ENCODE measurements around the gene BNIP3. TPM values are rescaled to one million over a fixed set of nuclear protein-coding genes. Genes with fewer than 3 reads are reported as not detected.

BNIP3 gene
- total RNA-seq, 2 experiments from 2014 or later: 61.5 to 62.9 TPM

DNA sequence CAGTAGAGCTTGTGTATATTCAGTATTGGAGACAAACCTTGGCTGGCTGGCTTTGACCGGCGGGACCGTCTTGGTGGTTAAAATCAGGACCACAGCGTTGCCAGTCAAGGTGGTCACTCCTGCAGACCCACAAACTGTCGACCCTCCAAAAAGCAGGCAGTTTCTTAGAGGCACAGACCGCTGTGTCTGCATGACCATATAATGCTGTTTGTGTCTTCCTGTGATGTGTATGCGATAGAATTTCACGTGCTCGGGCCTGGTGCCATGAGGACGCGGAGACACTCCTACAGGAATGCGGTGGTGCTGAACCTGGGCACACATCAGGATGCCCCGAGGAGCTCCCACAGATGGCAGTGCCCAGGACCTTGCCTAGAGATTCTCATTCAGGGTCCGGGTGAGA is 34.8 kb downstream of the BNIP3 start:
- no peak for ATAC-seq
- H3K27me3 Mint-ChIP-seq (ENCODE audit: low read depth): no peaks in the 10 kb centered on the region
- H3K4me3 Mint-ChIP-seq: no peak overlapping the region
- H3K27ac Mint-ChIP-seq: no peak overlapping the region
- POLR2A ChIA-PET: no interaction called here
- peaks cover 54% of the 10 kb centered on the region for H3K36me3 Mint-ChIP-seq (ENCODE audit: low read depth)
- H3K9me3 Mint-ChIP-seq (ENCODE audit: insufficient read depth): no peaks in the 10 kb centered on the region
- CTCF ChIA-PET: interaction anchor here (1.1 to 1.5 kb wide), 2 partner anchors 25 to 61 kb away, joined by 3 to 4 read pairs; no protein-coding TSS in a partner anchor
- H3K4me1 Mint-ChIP-seq (ENCODE audit: low read depth): no peaks in the 10 kb centered on the region
- no peak for DNase-seq

DNA sequence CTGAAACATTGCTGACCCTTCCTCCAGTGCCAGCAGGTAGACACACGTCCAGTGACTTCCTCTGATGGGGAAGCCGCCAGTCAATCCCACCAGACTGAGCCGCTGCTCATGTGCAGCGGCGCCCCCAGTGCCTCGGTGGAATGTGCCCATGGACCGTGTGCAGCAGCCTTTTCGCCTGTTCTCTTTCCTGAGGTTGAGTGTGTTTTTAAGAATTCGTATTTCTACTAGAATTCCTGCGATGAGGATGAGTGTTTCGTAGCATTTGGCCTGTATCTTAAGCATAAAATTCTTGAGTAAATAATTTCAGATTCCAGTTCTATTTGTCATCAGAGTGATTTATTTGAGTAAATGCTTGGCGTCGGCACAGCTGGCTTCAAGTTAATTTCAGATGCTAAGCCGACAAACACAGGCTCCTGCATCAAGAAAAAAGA is 35.4 kb downstream of the BNIP3 start:
- ChIA-PET CTCF (no interaction called here), POLR2A (no interaction called here)
- ATAC-seq: no peak
- Mint-ChIP-seq H3K4me3 (no peak overlapping the region), H3K36me3 (ENCODE audit: low read depth) (peaks cover 54% of the 10 kb centered on the region), H3K9me3 (ENCODE audit: insufficient read depth) (no peaks in the 10 kb centered on the region), H3K4me1 (ENCODE audit: low read depth) (no peaks in the 10 kb centered on the region), H3K27me3 (ENCODE audit: low read depth) (no peaks in the 10 kb centered on the region), H3K27ac (no peak overlapping the region)
- no peak for DNase-seq

DNA sequence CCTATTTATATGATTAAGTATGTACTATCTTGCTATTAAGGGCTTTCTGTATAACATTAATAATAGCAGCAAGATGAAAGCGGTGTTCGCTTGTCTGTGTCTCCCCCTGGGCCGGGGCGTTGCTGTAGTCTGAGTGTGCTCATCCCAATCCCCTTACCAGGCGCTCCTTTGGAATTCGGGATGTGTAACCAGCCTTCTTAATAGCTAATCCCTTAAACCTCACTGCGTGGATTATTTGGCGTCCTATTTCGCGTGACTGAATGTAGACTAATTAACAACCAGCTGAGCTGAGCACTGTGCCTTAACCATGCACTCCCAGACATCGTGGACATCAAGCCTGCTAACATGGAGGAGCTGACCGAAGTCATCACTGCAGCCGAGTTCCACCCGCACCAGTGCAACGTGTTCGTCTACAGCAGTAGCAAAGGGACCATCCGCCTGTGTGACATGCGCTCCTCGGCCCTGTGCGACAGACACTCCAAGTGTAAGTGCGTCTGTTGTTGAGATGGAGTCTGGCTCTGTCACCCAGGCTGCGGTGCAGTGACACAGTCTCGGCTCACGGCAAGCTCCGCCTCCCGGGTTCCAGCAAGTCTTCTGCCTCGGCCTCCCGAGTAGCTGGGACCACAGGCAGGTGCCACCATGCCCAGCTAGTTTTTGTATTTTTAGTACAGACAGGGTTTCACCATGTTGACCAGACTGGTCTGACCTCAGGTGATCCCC is 36.6 kb downstream of the BNIP3 start:
- no peaks in the 10 kb centered on the region for H3K9me3 Mint-ChIP-seq (ENCODE audit: insufficient read depth)
- H3K27me3 Mint-ChIP-seq (ENCODE audit: low read depth): no peaks in the 10 kb centered on the region
- H3K27ac Mint-ChIP-seq: no peak overlapping the region
- no peaks in the 10 kb centered on the region for H3K4me1 Mint-ChIP-seq (ENCODE audit: low read depth)
- H3K4me3 Mint-ChIP-seq: no peak overlapping the region
- ATAC-seq: no peak
- POLR2A ChIA-PET: no interaction called here
- CTCF ChIA-PET: no interaction called here
- DNase-seq: no peak
- peaks cover 56% of the 10 kb centered on the region for H3K36me3 Mint-ChIP-seq (ENCODE audit: low read depth)

DNA sequence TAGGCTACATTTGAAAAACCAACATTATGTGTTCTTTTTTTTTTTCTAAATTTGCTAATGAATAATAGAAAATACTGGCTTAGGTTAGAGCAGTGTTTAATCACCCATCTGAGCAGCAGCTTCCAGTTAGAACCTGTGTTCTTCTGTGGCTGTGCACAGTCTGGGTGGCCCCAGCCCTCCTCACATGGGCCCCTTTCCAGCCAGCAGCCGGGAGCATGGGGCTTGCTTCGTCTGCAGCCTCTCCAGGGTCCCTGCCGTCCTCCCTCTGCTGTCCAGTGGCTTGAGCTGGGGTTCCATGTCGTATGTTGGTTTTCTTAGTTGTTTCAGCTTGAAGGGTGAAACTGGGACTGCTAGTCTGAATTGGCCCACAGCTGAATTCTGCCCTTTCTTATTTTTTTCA is 37.3 kb downstream of the BNIP3 start:
- H3K9me3 Mint-ChIP-seq (ENCODE audit: insufficient read depth): no peaks in the 10 kb centered on the region
- ChIA-PET CTCF (no interaction called here), POLR2A (no interaction called here)
- DNase-seq (no peak), ATAC-seq (no peak)
- H3K36me3 Mint-ChIP-seq (ENCODE audit: low read depth): peaks cover 53% of the 10 kb centered on the region
- no peaks in the 10 kb centered on the region for H3K27me3 Mint-ChIP-seq (ENCODE audit: low read depth)
- H3K4me3 Mint-ChIP-seq: no peak overlapping the region
- no peaks in the 10 kb centered on the region for H3K4me1 Mint-ChIP-seq (ENCODE audit: low read depth)
- H3K27ac Mint-ChIP-seq: no peak overlapping the region

DNA sequence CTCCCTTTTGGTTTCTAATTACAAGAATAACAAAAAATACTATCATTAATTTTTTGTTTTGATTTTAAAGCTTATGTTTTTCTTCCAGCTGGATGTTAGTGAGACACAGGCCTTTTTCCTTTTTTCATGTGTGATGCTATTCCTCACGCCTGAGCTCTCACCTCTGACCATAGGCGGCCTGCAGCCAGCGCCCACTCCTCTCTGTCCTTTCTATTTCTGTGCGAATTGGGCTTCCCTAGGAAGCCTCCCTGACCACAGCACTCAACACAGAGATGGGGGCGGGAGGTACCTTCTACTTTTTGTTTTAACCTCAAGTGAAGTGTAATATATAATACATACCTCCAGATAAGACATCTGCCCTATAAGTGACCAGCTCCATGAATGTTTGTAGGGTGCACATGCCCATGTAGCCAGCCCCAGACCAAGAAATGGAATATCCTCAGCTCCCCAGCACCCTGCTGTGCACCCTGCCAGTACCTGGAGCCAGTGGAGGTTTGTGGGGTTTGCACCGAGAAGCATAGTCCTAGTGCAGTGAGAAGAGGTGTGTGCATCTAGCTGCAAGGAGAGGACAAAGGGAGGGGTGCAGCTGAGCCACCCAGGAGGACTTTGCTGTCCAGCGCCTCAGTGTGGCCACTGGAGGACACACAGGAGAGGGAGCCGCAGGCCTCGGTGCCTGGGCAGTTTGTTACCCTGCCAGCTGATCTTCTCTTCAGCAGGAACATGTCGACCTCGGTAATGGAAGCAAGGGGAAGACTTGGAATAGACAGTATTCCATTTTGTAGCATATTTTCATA is 38.5 kb downstream of the BNIP3 start:
- no peaks in the 10 kb centered on the region for H3K9me3 Mint-ChIP-seq (ENCODE audit: insufficient read depth)
- no peak overlapping the region for H3K4me3 Mint-ChIP-seq
- H3K27me3 Mint-ChIP-seq (ENCODE audit: low read depth): no peaks in the 10 kb centered on the region
- no peaks in the 10 kb centered on the region for H3K4me1 Mint-ChIP-seq (ENCODE audit: low read depth)
- peaks cover 50% of the 10 kb centered on the region for H3K36me3 Mint-ChIP-seq (ENCODE audit: low read depth)
- no peak overlapping the region for H3K27ac Mint-ChIP-seq
- ATAC-seq (no peak), DNase-seq (no peak)
- ChIA-PET CTCF (interaction anchor here (0.9 to 1.6 kb wide), 6 partner anchors 11 to 79 kb away, joined by 3 to 16 read pairs (median 4); no protein-coding TSS in a partner anchor), POLR2A (no interaction called here)

DNA sequence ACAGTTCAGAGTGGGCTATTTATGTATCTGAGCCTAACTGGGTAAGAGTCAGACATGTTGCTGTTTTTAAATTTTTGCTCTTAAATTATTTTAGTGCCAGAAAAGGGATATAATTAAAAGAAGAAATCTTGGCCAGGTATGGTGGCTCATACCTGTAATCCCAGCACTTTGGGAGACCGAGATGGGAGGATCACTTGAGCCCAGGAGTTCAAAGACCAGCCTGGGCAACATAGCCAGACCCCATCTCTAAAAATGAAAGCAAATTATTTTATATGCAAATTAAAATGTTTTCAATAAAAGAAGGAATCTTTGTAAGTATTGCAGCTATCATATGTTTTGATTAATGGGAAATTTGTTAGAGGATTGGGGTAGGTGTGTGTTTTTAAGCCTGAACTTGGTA is 39.3 kb downstream of the BNIP3 start:
- no peak for ATAC-seq
- H3K27me3 Mint-ChIP-seq (ENCODE audit: low read depth): no peaks in the 10 kb centered on the region
- H3K4me3 Mint-ChIP-seq: no peak overlapping the region
- peaks cover 49% of the 10 kb centered on the region for H3K36me3 Mint-ChIP-seq (ENCODE audit: low read depth)
- no peaks in the 10 kb centered on the region for H3K4me1 Mint-ChIP-seq (ENCODE audit: low read depth)
- no peak overlapping the region for H3K27ac Mint-ChIP-seq
- no peak for DNase-seq
- POLR2A ChIA-PET: no interaction called here
- CTCF ChIA-PET: interaction anchor here (0.9 to 1.6 kb wide), 5 partner anchors 12 to 80 kb away, joined by 3 to 16 read pairs (median 3); no protein-coding TSS in a partner anchor
- H3K9me3 Mint-ChIP-seq (ENCODE audit: insufficient read depth): no peaks in the 10 kb centered on the region

DNA sequence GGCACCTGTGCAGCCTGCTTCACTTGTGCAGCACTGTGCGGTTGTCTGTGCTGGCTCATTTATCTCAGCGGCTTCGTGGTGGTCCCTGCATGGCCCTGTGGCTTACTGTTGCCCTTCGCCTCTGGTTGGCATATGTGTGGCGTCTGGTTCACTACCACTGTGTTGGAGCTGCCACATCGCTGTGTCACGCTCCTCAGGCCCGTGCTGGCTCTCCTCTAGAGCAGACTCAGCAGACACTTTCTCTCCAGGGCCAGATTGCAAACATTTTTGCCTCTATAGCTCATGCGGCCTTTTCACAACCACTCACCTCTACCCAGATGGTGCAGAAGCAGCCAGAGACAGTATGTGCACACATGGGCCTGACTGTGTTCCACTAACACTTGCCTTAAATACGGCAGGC is 43.0 kb downstream of the BNIP3 start:
- POLR2A ChIA-PET: no interaction called here
- CTCF ChIA-PET: no interaction called here
- H3K27me3 Mint-ChIP-seq (ENCODE audit: low read depth): no peaks in the 10 kb centered on the region
- H3K9me3 Mint-ChIP-seq (ENCODE audit: insufficient read depth): no peaks in the 10 kb centered on the region
- H3K4me1 Mint-ChIP-seq (ENCODE audit: low read depth): peaks cover 17% of the 10 kb centered on the region
- H3K36me3 Mint-ChIP-seq (ENCODE audit: low read depth): peaks cover 35% of the 10 kb centered on the region
- no peak for ATAC-seq
- DNase-seq: no peak
- no peak overlapping the region for H3K27ac Mint-ChIP-seq
- no peak overlapping the region for H3K4me3 Mint-ChIP-seq

DNA sequence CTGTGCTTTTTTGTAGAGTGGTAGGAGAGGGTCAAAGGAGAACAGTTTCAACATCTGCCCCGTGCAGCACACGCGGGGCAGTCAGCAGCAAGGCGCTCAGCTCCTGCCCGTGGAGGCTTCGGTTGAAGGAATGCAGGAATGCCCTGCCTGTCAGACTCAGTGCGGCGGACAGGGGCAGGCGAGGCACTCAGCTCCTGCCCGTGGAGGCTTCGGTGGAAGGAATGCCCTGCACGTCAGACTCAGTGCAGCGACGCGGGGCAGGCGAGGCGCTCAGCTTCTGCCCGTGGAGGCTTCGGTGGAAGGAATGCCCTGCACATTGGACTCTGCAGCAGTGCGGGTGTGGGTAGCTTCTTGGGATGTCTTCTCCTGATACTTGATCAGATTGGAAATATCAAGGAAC is 43.9 kb downstream of the BNIP3 start:
- Mint-ChIP-seq H3K4me1 (ENCODE audit: low read depth) (peaks cover 17% of the 10 kb centered on the region), H3K27me3 (ENCODE audit: low read depth) (no peaks in the 10 kb centered on the region), H3K4me3 (no peak overlapping the region), H3K36me3 (ENCODE audit: low read depth) (peaks cover 32% of the 10 kb centered on the region), H3K27ac (no peak overlapping the region), H3K9me3 (ENCODE audit: insufficient read depth) (no peaks in the 10 kb centered on the region)
- ChIA-PET CTCF (no interaction called here), POLR2A (no interaction called here)
- DNase-seq: no peak
- ATAC-seq: no peak

DNA sequence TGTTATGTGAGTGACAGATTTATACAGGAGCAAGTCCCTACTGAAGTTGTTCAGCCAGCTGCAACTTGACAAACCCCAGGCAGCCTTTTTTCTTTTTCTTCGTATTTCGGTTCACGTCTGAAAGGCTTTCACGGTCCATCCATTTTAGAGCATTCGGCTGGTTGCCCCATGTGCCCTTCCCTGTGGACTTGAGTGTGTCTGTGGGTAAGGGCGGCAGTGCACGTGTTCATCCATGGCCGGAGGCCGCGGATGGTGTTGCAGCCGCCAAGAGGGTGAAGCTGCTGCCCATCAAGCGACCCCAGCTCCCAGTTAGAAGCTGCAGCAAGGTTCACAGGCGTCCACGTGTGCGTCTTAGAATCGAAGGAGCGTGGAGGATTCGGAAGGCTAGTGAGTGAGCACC is 45.0 kb downstream of the BNIP3 start:
- ATAC-seq (no peak), DNase-seq (no peak)
- no peaks in the 10 kb centered on the region for H3K27me3 Mint-ChIP-seq (ENCODE audit: low read depth)
- no peak overlapping the region for H3K4me3 Mint-ChIP-seq
- peaks cover 31% of the 10 kb centered on the region for H3K36me3 Mint-ChIP-seq (ENCODE audit: low read depth)
- ChIA-PET CTCF (no interaction called here), POLR2A (no interaction called here)
- H3K9me3 Mint-ChIP-seq (ENCODE audit: insufficient read depth): no peaks in the 10 kb centered on the region
- peaks cover 21% of the 10 kb centered on the region for H3K4me1 Mint-ChIP-seq (ENCODE audit: low read depth)
- H3K27ac Mint-ChIP-seq: no peak overlapping the region

DNA sequence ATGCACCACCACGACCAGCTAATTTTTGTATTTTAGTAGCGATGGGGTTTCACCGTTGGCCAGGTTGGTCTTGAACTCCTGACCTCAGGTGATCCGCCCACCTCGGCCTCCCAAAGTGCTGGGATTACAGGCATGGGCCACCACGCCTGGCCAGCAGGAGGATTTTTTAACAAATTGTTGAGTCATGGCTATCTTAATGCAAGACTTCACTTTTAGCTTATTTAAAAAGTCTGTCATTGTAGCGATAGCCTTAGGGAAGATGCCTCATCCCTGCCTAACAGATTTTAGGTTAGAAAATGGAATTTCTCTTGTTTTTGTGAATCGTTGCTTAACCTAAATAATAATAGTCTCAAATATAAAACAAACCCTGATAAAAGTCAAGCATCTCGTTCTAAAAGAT is 45.4 kb downstream of the BNIP3 start:
- Mint-ChIP-seq H3K4me3 (no peak overlapping the region), H3K4me1 (ENCODE audit: low read depth) (peaks cover 25% of the 10 kb centered on the region), H3K9me3 (ENCODE audit: insufficient read depth) (no peaks in the 10 kb centered on the region), H3K27ac (no peak overlapping the region), H3K36me3 (ENCODE audit: low read depth) (peaks cover 29% of the 10 kb centered on the region), H3K27me3 (ENCODE audit: low read depth) (no peaks in the 10 kb centered on the region)
- ATAC-seq (no peak), DNase-seq (no peak)
- POLR2A ChIA-PET: no interaction called here
- CTCF ChIA-PET: no interaction called here

DNA sequence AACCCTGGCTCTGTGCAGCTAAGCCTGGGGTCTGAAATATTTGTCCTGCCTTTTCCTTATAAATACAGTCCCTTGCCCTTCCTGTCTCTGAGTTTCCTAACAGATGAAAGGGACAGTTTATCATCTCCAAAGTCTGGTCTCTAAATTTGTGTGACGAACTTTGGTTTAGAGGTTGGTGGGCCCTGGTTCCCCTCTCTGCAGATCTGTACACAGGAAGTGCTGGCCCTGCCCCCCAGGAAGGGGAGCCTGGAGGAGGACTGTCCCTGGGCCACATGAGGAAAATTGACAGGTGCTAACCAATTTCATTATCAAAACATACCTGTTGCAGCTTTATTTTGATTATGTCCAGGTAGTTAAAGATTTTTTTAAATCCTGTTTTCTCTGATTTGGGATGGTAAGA is 46.5 kb downstream of the BNIP3 start:
- DNase-seq: no peak
- H3K27me3 Mint-ChIP-seq (ENCODE audit: low read depth): no peaks in the 10 kb centered on the region
- no peaks in the 10 kb centered on the region for H3K9me3 Mint-ChIP-seq (ENCODE audit: insufficient read depth)
- H3K27ac Mint-ChIP-seq: peak overlapping the region; percentile 67
- peaks cover 34% of the 10 kb centered on the region for H3K4me1 Mint-ChIP-seq (ENCODE audit: low read depth)
- H3K4me3 Mint-ChIP-seq: no peak overlapping the region
- CTCF ChIA-PET: interaction anchor here (1.5 kb wide), 1 partner anchor 50 kb away, joined by 4 read pairs; no protein-coding TSS in a partner anchor
- peaks cover 22% of the 10 kb centered on the region for H3K36me3 Mint-ChIP-seq (ENCODE audit: low read depth)
- POLR2A ChIA-PET: no interaction called here
- ATAC-seq: no peak

DNA sequence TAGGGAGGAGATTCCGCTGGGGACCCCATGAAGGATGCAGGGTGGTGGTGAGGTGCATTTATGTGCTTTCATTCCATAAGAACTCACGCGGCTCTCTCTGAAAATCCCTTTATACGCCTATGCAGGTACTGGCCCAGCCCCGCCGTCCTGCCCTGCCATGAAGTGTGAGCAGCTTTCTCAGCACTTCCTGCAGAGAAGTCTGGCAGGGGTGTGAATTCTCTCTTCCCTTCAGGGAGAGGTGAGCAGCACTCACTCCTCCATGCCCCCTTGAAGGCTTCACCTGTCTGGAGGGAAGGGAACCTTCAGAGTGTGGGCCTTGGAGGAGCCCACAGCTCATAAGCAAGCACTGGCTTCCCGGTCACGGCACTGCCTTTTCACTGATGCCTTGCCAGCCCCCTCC is 47.0 kb downstream of the BNIP3 start:
- peak overlapping the region; percentile 67 for H3K27ac Mint-ChIP-seq
- H3K27me3 Mint-ChIP-seq (ENCODE audit: low read depth): no peaks in the 10 kb centered on the region
- CTCF ChIA-PET: interaction anchor here (1.5 kb wide), 1 partner anchor 49 kb away, joined by 4 read pairs; no protein-coding TSS in a partner anchor
- no peak overlapping the region for H3K4me3 Mint-ChIP-seq
- H3K9me3 Mint-ChIP-seq (ENCODE audit: insufficient read depth): no peaks in the 10 kb centered on the region
- H3K4me1 Mint-ChIP-seq (ENCODE audit: low read depth): peaks cover 38% of the 10 kb centered on the region
- H3K36me3 Mint-ChIP-seq (ENCODE audit: low read depth): peaks cover 24% of the 10 kb centered on the region
- no peak for DNase-seq
- POLR2A ChIA-PET: no interaction called here
- peak; percentile 23 for ATAC-seq
